HEK293 (cell line): ENCODE measurements around the gene RGPD5.
"Not testable (repeated sequence)": the region's sequence is repeated elsewhere in the genome, so short reads cannot be mapped to it uniquely, and the experiment has no call there.

Experiments used
- CTCF ChIA-PET: fragments of 350-600 bp; formaldehyde crosslinking; extraction: SDS; loops from one replicate; lab custom pipeline; 2021; ENCODE audit warnings: antibody characterized with exemption; lab: Yijun Ruan, JAX
- POLR2A ChIA-PET: fragments of 300-600 bp; formaldehyde crosslinking; extraction: SDS; loops from one replicate; lab custom pipeline; 2020; ENCODE audit warnings: antibody characterized with exemption, inconsistent platforms; lab: Yijun Ruan, JAX
- H3K27ac ChIP-seq: fragments of 200-500 bp; sonication (Bioruptor generic); 2 replicates; pipeline ENCODE4 v1.5.1; 2014; ENCODE audit warnings: low read depth, low read length, control low read depth, inconsistent platforms; ENCODE audit errors: extremely low read depth
- H3K36me3 ChIP-seq, 2 experiments: fragments of 200-500 bp in 1 of 2; sonication (Bioruptor generic) in 1 of 2; 1 replicate in 1 of 2; 2 replicates in 1 of 2; pipeline ENCODE4 v1.5.1; 2014 to 2017; ENCODE audit warnings: inconsistent platforms in 2 of 2, low read length in 2 of 2; ENCODE audit not compliant: control insufficient read depth in 2 of 2, insufficient read depth in 1 of 2
- H3K4me1 ChIP-seq: fragments of 200-500 bp; sonication (Bioruptor generic); 2 replicates; pipeline ENCODE4 v1.5.1; 2014; ENCODE audit warnings: mild to moderate bottlenecking, low read length, inconsistent platforms; ENCODE audit not compliant: control insufficient read depth, insufficient read depth
- H3K4me3 ChIP-seq: 2 replicates; pipeline ENCODE4 v1.5.1; 2011; ENCODE audit warnings: low read depth, mild to moderate bottlenecking, control low read depth, low read length, moderate library complexity
- H3K9me3 ChIP-seq: fragments of 200-500 bp; sonication (Bioruptor generic); 2 replicates; pipeline ENCODE4 v1.5.1; 2014; ENCODE audit warnings: low read depth, low read length, inconsistent platforms; ENCODE audit not compliant: control insufficient read depth, insufficient read depth

The RGPD5 gene

GRCh38 chr2:109781147-109781816 lies 12.8 kb upstream of the RGPD5 start:
- H3K4me3 ChIP-seq, H3K4me1 ChIP-seq, H3K27ac ChIP-seq, POLR2A ChIA-PET, H3K9me3 ChIP-seq, H3K36me3 ChIP-seq, CTCF ChIA-PET: not testable (repeated sequence)

GRCh38 chr2:109782446-109782993 lies 11.6 kb upstream of the RGPD5 start:
- H3K27ac ChIP-seq, POLR2A ChIA-PET, H3K4me1 ChIP-seq, H3K9me3 ChIP-seq, H3K4me3 ChIP-seq, H3K36me3 ChIP-seq, CTCF ChIA-PET: not testable (repeated sequence)

- H3K4me3 ChIP-seq, H3K4me1 ChIP-seq, H3K27ac ChIP-seq, CTCF ChIA-PET, H3K36me3 ChIP-seq, H3K9me3 ChIP-seq, POLR2A ChIA-PET: not testable (repeated sequence)
Measured at GRCh38 chr2:109791530-109792279, 2.4 kb upstream of the RGPD5 start.

- H3K4me3 ChIP-seq, POLR2A ChIA-PET, H3K4me1 ChIP-seq, CTCF ChIA-PET, H3K27ac ChIP-seq, H3K9me3 ChIP-seq, H3K36me3 ChIP-seq: not testable (repeated sequence)
Measured at GRCh38 chr2:109792659-109793058, 1.4 kb upstream of the RGPD5 start.

GRCh38 chr2:109871129-109871751 lies 77.1 kb downstream of the RGPD5 start:
- H3K4me3 ChIP-seq, POLR2A ChIA-PET, H3K36me3 ChIP-seq, H3K27ac ChIP-seq, CTCF ChIA-PET, H3K9me3 ChIP-seq, H3K4me1 ChIP-seq: not testable (repeated sequence)

GRCh38 chr2:109876625-109877024 lies 82.5 kb downstream of the RGPD5 start:
- H3K4me3 ChIP-seq, H3K9me3 ChIP-seq, H3K4me1 ChIP-seq, POLR2A ChIA-PET, H3K27ac ChIP-seq, CTCF ChIA-PET, H3K36me3 ChIP-seq: not testable (repeated sequence)

GRCh38 chr2:109882112-109882511 lies 88.0 kb downstream of the RGPD5 start:
- H3K9me3 ChIP-seq, H3K36me3 ChIP-seq, H3K4me3 ChIP-seq, H3K4me1 ChIP-seq, POLR2A ChIA-PET, H3K27ac ChIP-seq, CTCF ChIA-PET: not testable (repeated sequence)

- POLR2A ChIA-PET, H3K4me3 ChIP-seq, H3K4me1 ChIP-seq, H3K36me3 ChIP-seq, H3K9me3 ChIP-seq, H3K27ac ChIP-seq, CTCF ChIA-PET: not testable (repeated sequence)
Measured at GRCh38 chr2:109888414-109888813, 94.3 kb downstream of the RGPD5 start.

GRCh38 chr2:109889909-109890308 lies 95.8 kb downstream of the RGPD5 start:
- H3K27ac ChIP-seq, H3K9me3 ChIP-seq, POLR2A ChIA-PET, H3K4me3 ChIP-seq, CTCF ChIA-PET, H3K36me3 ChIP-seq, H3K4me1 ChIP-seq: not testable (repeated sequence)

- H3K4me3 ChIP-seq, POLR2A ChIA-PET, H3K36me3 ChIP-seq, H3K9me3 ChIP-seq, H3K27ac ChIP-seq, H3K4me1 ChIP-seq, CTCF ChIA-PET: not testable (repeated sequence)
Measured at GRCh38 chr2:109891024-109891423, 96.9 kb downstream of the RGPD5 start.

GRCh38 chr2:109893736-109894135 lies 99.6 kb downstream of the RGPD5 start:
- H3K4me1 ChIP-seq, CTCF ChIA-PET, POLR2A ChIA-PET, H3K27ac ChIP-seq, H3K4me3 ChIP-seq, H3K9me3 ChIP-seq, H3K36me3 ChIP-seq: not testable (repeated sequence)
